ENCODE results near the gene FOXO6. TPM values are rescaled to one million over a fixed set of nuclear protein-coding genes. Genes with fewer than 3 reads are reported as not detected.

Gene FOXO6
- polyA plus RNA-seq, 1 donor (not counting 4 experiments of a cell fraction or from before 2014, with no cell fraction given), result not detected

GRCh38 chr1:41431490-41432350 is 70.5 kb downstream of the FOXO6 start:
- H3K9me3 ChIP-seq (ENCODE audit: control insufficient read depth, low read depth, low read length), result no peaks in the 10 kb centered on the region

More at GRCh38 chr1:41431490-41432350, 70.5 kb downstream of the FOXO6 start:
- Histone ChIP-seq H3K4me2 (ENCODE audit: control insufficient read depth, extremely low read depth, insufficient read depth, low read depth, low read length) (no peak overlapping the region), H3K4me3 (ENCODE audit: control insufficient read depth in 2 of 3, extremely low read depth in 1 of 3, insufficient read depth in 2 of 3, low read depth in 1 of 3, low read length in 3 of 3) (no peak overlapping the region), H3K9ac (ENCODE audit: control insufficient read depth, extremely low read depth, insufficient read depth, low read length) (no peak overlapping the region), H3K79me2 (ENCODE audit: control insufficient read depth, insufficient read depth, low read length) (no peaks in the 10 kb centered on the region), H3K27me3 (ENCODE audit: control insufficient read depth, extremely low read depth, insufficient read depth, low read length) (peaks cover 35% of the 10 kb centered on the region), H2AFZ (ENCODE audit: control insufficient read depth, low read length) (no peak overlapping the region), H3K27ac (ENCODE audit: control insufficient read depth, insufficient read depth, low read length) (no peak overlapping the region), H3K9me1 (ENCODE audit: control insufficient read depth, extremely low read depth, insufficient read depth, low read length) (no peaks in the 10 kb centered on the region), H3K4me1 (ENCODE audit: control insufficient read depth, extremely low read depth, insufficient read depth, low read length) (peaks cover 12% of the 10 kb centered on the region), H4K20me1 (ENCODE audit: control insufficient read depth, extremely low read depth, insufficient read depth, low read length) (no peaks in the 10 kb centered on the region), H3K36me3 (ENCODE audit: control insufficient read depth in 2 of 2, extremely low read depth in 1 of 2, insufficient read depth in 2 of 2, low read length in 2 of 2) (no peaks in the 10 kb centered on the region)
- DNase-seq (ENCODE audit: low read depth, low spot score), result no peak
- FAIRE-seq, result no peak
- no peak for TF ChIP-seq EZH2 (IDR thresholded peaks at IDR 0.05; ENCODE audit: low read length)
- TF ChIP-seq CTCF (optimal IDR thresholded peaks at IDR 0.05 in 1 of 3, IDR thresholded peaks at IDR 0.05 in 1 of 3, conservative IDR thresholded peaks at IDR 0.05 in 1 of 3; ENCODE audit: extremely low read depth in 1 of 3, insufficient read depth in 2 of 3, low read length in 3 of 3), result no peak
- dilution Hi-C loops (cut with MboI; ENCODE audit: extremely low pct_ligation_motif_present, low sequenced_read_pairs), result no loop called here

Other genes starting within 250 kb of the FOXO6 start
- 22.6 to 29.9 TPM (median 26.6 TPM) in 3 replicates for gene SCMH1, start 119.1 kb upstream of the FOXO6 start, polyA plus RNA-seq
- gene EDN2, start 123.2 kb downstream of the FOXO6 start, polyA plus RNA-seq, result 0.06 to 0.34 TPM (median 0.32 TPM) in 3 replicates